HG03095 (cell line): ENCODE measurements around the gene ZNF564.
A peak's percentile ranks its signal among the peaks of the same experiment; 100 is the strongest.
"Not testable (repeated sequence)": the region's sequence is repeated elsewhere in the genome, so short reads cannot be mapped to it uniquely, and the experiment has no call there.

Source experiments
- ATAC-seq: cut with Tn5 transposase; IDR thresholded peaks from one replicate; pipeline ENCODE4 v1.9.1; 2021; ENCODE audit warnings: moderate library complexity; ENCODE audit not compliant: unreplicated experiment

ZNF564 gene

DNA sequence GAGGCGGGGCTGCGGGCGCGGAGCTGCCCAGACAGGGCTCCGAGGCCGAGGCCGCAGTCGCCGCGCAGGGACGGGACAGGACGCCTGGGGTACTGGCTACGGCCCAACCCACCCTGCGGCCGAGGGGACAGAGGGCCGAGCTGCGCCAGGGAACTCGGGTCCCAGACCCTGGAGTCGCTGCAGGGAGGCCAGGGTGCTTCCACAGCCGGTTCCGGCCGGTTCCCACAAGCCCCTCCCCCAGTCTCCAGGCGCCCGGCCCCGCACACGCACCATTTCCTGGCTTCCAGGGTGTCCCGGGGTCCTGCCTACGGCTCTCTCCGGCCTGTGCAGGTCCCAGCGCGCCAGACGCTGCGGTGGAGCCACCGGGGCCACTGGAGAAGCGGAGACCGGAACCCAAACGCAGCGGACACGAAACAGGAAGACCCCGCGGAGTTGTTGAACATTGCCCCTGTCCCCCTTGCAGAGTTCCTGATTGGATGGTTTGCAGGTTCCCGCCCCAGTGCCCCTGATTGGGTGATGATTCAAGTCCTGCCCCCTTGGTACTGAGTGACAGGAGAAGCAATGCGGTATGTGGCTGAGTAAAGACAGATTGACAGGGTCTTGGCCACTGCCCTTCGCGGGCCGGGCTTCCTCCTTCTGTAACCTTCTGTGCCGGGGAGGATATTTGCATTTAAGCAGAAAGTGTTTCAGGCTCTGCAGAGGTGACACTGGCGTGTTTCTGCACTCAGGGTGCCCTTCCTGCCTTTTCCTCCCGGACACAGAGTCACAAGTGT, at the start of gene ZNF564:
Gene ZNF564 (minus strand): TSS at position 423 of the 773 bp plus-strand sequence. CDS start 150 bp downstream, at position 273.
- ATAC-seq: peak; percentile 96

DNA sequence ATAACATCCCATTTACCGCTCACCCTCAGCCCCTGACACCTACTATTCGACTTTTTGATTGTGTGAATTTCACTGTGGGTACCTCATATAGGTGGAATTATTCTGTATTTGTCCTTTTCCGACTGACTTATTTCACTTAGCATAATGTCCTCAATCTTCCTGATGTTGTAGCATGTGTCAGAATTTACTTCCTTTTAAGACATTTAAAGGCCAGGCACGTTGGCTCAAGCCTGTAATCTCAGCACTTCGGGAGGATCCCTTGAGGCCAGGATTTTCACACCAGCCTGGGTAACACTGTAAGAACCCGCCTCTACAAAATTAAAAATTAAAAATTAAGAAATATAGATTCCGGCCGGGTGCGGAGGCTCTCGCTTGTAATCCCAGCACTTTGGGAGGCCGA, 46.3 kb upstream of the ZNF564 start:
- no peak for ATAC-seq

DNA sequence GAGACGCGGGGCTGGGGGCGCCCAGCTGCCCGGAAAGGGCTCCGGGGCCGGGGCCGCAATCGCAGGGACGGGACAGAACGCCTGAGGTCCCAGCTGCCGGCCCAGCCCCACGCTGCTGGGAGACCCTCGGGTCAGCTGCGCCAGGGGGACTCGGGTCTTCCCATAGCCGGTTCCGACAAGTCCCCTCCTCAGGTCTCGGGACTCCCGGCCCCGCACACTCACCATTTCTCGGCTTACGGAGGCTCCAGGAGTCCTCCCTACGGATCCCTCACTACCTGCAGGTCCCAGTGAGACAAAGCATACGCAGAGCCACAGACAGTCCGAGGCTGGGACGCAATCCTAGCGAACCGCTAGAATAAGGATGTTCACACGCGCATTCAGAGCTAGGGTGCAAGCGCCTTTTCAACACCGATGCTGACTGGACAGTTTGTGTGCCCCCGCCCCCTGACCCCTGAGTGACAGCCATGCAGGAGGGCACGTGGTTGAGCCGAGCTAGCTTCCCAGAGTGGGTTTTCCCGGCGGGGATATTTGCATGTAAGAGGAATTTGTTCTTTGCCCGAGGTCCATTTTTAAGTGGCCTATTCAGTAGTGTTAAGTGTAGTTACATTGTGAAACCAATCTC, 45.8 kb upstream of the ZNF564 start:
- no peak for ATAC-seq

DNA sequence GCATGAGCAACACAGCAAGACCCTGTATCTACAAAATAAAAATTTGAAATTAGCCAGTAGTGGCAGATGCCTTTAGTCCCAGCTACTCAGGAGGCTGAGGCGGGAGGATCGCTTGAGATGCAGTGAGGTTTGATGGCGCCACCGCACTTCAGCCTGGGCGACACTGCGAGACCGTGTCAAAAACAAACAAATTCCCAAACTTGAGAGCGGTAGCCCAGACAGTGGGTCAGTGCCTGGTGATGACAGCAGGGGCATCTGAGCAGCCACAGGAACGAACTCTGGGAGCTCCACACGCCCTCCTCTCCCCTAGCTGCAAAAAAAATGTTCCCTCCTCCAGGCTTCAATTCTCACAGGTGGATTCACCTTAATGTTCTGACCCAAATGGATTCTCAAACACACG, 45.2 kb upstream of the ZNF564 start:
- ATAC-seq: no peak

DNA sequence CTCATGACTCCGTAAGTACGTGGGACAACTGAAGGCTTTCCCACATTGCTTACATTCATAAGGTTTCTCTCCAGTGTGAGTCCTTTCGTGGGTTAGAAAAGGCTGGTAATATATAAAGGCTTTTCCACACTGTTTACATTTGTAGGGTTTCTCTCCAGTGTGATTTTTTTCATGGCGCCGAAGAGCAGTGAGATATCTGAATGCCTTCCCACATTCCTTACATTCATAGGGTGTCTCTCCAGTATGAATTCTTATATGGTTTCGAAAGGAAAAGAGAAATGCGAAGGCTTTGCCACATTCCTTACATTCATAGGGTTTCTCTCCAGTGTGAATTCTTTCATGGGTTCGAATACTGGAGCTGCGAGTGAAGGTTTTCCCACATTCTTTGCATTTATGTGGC, 29.8 kb upstream of the ZNF564 start:
- no peak for ATAC-seq

DNA sequence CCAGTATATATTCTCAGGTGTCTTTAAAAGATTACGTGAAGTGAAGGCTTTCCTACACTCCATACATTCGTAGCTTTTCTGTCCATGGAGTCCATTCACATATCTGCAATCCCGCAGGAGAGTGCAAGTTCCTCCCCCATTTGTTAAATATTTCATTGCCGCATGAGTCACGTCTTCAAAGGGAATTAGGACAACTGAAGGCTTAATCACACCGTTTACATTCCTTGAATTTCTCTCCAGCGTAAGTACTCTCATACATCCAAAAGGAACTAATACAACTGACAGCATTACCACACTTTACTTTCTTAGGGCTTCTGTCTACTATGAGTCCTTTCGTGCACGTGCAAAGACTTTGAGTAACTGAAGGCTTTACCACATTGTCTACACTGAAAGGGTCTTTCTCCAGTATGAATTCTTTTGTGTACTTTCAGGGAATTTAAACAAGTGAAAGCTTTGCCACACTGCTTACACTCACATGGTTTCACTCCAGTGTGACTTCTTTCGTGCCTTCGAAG, 29.0 kb upstream of the ZNF564 start:
- no peak for ATAC-seq

DNA sequence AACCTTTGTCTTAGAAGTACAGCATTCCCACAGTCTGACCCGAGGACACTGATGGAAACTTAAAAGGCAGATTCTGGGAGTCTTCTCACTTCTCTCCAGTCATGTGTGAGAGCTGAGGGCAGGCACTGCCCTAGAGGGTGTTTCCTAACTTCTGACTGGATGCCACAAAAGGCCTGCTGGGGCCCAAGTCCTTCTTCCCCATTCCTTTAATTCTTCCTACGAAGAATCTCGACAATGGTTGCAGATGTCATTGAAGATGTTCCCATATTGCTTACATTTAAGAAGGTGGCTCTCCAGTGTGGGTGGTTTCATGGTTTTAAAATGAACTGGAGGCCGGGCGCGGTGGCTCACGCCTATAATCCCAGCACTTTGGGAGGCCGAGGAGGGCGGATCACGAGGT, 27.4 kb upstream of the ZNF564 start:
- ATAC-seq: no peak

DNA sequence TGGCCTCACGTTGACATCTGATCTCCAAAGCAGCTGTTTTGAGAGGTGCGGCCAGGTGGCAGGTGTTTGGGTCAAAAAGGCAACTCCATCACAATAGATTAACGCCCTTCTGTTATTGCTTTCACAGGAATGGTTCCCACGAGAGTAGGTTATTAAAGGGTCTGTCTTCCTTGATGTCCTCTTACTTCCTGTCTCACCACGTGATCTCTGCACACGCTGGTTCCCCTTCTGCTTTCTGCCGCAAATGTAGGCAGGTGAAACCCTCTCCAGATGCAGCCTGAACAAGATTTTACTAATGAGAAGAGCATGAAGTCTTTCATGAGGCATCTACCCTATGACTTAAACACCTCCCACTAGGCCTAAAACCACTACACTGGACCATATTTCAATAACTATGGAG, 22.8 kb upstream of the ZNF564 start:
- no peak for ATAC-seq

DNA sequence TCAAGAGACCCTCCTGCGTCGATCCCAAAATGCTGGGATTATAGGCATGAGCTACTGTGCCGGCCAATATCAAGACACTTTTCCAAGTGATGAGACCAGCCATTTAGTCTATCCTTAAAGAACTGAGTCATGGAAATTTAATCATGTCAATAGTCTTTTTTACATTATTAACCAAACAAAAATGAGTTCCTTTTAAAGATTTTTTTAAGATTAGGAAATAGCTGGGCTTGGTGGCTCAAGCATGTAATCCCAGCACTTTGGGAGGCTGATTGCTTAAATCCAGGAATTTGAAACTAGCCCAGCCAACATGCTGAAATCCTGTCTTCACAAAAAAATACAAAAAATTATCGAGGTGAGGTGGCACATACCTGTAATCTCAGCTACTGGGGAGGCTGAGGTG, 16.7 kb upstream of the ZNF564 start:
- ATAC-seq: no peak

DNA sequence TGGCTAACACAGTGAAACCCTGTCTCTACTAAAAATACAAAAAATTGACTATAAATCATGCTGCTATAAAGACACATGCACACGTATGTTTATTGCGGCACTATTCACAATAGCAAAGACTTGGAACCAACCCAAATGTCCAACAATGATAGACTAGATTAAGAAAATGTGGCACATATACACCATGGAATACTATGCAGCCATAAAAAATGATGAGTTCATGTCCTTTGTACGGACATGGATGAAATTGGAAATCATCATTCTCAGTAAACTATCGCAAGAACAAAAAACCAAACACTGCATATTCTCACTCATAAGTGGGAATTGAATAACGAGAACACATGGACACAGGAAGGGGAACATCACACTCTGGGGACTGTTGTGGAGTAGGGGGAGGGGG, 15.1 kb upstream of the ZNF564 start:
- ATAC-seq: not testable (repeated sequence)

DNA sequence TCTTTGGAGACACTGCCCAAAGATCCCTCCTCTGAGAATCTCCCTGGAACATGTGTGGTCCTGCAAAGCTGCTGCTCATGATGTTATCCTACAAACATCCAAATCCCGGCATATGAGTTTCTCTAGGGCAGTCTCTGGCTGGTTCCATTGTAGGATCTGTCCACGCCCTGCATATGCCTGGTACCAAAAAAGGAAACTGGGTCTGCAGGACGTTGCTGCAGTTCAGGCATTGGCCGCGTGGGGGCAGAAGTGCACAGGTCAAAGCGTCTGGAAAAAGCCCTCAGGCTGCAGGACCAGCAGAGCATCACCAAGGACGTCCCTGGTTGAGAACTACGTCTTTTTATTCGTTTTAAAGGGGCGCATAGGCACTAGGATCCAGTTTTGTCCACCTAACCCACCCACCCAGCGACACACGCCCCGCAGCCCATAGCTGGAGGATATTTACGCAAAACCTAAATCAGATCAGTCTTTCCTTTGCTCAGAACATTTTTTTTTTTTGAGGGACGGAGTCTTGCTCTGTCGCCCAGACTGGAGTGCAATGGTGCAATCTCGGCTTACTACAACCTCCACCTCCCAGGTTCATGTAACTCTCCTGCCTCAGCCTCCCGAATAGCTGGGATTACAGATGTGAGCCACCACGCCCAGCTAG, 12.9 kb upstream of the ZNF564 start:
- ATAC-seq: no peak

DNA sequence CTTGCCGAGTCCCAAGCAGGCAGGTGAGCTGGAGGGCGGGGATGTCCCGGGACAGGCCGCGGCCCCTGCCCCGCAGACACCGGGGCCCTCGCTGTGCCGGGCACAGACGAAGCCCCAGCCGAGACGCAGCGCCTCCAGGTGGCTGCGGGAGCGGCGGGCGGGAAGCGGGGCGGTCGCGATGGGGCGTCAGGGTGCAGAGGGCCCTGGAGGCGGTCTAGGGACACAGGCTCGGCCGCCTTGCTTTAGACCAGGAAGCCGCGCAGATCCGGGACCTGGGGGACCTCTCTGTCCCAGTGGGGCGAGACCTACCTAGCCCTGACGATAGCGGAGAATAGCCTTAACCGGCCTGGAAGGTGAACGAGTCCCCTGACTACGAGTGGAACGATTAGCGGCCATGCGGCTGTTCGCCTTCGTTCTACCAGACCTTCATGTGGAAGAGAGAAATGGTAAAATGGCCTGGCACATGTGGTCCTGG, 4.2 kb upstream of the ZNF564 start:
- no peak for ATAC-seq

DNA sequence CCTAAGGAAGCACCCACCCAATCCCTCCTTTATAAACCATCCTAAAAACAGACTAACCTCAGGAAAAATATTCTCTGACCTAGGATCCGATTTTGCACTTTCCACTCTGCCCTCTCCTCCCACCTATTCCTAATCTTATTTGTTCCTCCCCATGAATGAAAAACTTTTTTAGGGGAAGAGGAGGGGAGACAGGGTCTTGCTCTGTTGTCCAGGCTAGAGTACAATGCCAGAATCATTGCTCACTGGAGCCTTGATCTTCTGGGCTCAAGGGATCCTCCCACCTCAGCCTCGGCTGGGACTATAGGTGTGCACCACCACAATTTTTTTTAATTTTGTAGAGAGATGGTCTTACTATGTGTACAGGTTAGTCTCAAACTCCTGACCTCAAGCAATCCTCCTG, 4.4 kb downstream of the ZNF564 start:
- ATAC-seq: no peak

DNA sequence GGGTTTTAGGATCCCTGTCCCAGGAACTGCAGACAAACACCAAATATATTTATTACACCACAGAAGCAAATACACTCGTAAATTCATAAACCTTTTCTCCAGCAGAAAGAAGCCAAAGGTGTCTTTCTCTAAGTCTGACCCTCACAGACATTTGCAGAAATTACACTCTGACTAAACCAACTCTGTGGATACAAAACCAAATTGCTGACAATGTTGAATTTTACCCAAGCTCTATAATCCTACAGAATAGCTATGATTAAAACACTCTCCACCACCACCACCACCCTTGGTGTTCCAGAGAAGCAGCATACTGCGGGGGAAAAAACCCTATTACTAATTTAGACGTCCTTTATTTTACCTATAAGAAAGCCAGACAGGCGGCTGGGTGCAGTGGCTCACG, 5.2 kb downstream of the ZNF564 start:
- ATAC-seq: no peak

DNA sequence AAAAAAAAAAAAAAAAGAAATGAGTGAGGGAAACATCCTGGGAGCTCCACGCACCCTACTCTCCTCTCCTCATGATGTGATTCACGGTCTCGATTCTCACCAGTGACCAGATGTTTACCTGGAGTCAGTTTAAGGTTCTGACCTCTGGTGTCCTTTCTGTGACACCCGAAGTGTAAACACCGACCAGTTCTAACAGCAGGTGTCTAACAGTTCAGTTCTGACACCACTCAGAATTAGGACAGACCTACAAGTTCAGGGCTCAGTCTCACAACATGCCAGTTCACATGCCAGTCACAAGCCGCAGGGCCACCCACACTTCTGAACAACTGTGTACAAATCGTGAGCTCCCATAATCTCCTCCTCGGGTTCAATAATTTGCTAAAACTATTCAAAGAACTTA, 6.0 kb downstream of the ZNF564 start:
- no peak for ATAC-seq

DNA sequence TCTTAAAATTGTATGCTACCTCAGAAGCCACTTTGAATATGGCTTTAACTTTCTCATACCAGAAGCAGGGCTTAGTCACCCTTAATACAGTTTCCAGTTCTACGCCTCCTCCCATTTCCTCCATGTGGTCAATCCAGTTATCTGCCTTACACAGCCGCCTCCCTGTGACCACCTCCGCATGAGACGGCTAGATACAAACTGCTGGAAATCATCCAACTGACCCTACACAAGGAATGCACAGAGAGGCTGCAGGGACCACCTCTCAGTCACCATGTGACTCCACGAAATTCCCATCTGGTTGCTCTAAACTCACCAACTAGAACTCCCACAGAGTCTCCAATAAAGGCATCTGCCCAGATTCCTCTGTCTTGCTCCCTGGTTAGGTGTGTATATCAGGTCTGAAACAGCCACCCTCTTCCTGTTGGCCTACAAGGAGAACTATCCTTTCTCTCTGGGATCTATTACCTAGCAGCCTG, 6.8 kb downstream of the ZNF564 start:
- ATAC-seq: no peak

DNA sequence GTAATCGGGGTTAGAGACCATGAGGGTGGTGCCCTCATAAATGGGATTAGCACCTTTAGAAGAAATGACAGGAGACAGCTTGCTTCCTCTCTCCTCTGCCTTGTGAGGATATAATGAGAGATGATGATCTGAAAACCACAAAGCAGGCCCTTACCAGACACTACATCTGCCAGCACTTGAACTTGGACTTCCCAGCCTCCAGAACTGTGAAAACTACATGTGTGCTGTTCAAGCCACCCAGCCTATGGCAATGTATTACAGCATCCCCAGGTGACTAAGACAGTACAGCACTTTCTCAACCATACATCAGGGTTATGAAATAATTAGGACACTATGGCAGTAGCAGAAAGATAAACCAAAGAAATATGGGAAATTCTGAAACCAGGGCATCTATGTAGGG, 7.4 kb downstream of the ZNF564 start:
- ATAC-seq: no peak

DNA sequence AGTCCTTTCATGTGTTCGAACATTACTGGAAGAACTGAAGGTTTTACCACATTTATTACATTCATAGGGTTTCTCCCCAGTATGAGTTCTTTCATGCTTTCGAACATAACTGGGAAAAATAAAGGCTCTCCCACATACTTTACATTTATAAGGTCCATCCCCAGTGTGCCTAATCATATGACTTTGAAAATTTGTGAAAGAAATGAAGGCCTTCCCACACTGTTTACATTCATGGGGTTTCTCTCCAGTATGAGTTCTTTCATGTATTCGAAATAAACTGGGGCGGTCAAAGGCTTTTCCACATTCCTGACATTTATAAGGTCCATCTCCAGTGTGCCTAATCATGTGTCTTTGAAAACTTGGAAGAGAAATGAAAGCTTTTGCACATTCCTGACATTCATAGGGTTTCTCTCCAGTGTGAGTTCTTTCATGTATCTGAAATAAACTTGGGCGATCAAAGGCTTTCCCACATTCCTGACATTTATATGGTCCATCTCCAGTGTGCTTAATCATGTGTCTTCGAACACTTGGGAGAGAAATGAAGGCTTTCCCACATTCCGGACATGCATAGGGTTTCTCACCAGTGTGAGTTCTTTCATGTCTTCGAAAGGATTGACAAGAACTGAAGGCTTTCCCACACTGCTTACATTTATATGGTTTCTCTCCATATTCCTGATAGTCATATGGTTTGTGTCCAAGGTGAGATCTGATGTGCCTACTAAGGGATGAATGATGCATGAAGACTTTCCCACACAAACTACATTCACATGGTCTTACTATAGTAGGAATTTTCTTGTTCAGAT, 24.0 kb downstream of the ZNF564 start:
- ATAC-seq: no peak

DNA sequence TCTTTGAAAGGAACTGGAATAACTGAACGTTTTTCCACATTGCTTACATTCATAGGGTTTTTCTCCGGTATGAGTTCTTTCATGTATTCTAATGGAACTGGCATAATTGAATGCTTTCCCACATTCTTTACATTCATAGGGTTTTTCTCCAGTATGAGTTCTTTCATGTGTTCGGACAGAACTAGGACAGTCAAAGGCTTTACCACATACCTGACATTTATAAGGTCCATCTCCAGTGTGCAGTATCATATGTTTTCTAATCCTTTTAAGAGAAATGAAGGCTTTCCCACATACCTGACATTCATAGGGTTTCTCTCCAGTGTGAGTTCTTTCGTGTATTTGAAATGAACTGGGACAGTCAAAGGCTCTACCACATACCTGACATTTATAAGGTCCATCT, 24.7 kb downstream of the ZNF564 start:
- ATAC-seq: no peak

DNA sequence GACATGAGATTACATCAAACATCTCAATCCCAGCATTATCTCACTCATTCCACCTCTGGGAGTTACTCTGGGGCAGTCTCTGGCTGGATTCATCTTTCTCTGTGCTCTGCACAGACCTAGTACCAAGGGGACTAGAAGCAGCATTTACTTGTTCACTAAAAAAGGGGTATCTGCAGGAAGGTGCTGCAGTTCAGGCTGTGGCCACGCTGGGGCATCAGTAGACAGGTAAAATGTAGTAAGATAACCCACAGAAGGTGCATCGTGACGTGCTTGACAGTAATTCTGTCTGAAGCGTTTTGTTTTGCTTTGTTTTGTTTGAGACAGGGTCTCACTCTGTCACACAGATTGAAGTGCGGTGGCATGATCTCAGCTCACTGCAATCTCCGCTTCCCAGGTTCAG, 29.3 kb downstream of the ZNF564 start:
- ATAC-seq: no peak

DNA sequence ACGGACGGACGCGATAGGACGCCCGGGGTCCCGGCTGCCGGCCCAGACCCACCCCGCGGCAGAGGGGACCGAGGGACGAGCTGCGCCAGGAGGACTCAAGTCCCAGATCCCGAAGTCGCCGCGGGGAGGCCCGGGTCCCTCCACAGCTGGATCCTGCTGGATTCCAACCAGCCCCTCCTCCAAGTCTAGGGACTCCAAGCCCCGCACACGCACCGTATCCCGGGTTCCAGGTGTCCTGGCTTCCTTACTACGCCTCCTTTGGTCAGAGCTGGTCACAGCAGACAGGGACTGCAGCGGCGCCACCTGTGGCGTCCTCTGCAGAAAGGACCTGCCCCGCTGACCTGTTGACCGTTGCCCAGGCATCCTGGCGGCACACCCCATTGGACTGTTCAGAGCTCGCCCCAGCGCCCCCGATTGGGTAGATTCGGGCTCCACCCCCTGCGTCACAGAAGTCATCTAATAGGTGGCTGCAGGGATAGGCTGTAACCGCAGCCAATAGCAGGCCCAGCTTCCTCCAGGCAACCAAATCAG, 37.7 kb downstream of the ZNF564 start:
- no peak for ATAC-seq
